Choroid plexus epithelial cell (primary cell): ENCODE measurements around the gene PDGFC.

Experiments used
- DNase-seq: peaks from one replicate; pipeline ENCODE4 v3.0.0-alpha.2; 2010; ENCODE audit warnings: low read depth
- H3K4me3 ChIP-seq: 2 replicates; pipeline ENCODE4 v1.5.1; 2011; ENCODE audit warnings: low read depth, mild to moderate bottlenecking, control low read depth, low read length, moderate library complexity
- TF ChIP-seq, protein P1 (sequence below): conservative IDR thresholded peaks from 2 replicates; pipeline ENCODE4 v1.5.1; 2011; ENCODE audit warnings: low read depth, mild to moderate bottlenecking, control low read depth, inconsistent platforms, low read length, moderate library complexity

PDGFC gene

DNA sequence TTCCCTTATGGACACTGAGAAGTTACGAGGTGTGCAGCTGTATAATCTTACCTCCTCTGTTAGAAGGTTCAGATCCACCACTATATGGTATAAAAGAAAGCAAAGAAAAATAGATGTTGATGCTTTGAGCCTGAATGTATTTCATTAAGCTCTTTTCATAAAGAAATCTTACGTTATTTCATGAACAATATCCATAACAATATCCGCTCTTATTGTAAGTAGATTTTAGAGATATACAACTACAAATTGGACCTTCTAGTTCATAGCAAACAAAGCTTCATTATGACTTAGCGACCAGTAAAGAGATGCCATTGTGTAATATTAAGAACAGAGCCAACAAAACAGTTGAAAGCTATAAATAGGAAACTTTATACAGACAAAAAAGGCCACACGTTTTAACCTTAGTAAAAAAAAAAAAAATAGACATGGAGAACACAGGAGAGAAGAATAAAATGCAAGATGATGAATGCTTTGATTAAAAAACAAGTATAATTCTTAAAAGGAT, 203.6 kb downstream of the PDGFC start:
- H3K4me3 ChIP-seq, result no peak overlapping the region
- DNase-seq, result no peak
- TF ChIP-seq, protein P1, sequence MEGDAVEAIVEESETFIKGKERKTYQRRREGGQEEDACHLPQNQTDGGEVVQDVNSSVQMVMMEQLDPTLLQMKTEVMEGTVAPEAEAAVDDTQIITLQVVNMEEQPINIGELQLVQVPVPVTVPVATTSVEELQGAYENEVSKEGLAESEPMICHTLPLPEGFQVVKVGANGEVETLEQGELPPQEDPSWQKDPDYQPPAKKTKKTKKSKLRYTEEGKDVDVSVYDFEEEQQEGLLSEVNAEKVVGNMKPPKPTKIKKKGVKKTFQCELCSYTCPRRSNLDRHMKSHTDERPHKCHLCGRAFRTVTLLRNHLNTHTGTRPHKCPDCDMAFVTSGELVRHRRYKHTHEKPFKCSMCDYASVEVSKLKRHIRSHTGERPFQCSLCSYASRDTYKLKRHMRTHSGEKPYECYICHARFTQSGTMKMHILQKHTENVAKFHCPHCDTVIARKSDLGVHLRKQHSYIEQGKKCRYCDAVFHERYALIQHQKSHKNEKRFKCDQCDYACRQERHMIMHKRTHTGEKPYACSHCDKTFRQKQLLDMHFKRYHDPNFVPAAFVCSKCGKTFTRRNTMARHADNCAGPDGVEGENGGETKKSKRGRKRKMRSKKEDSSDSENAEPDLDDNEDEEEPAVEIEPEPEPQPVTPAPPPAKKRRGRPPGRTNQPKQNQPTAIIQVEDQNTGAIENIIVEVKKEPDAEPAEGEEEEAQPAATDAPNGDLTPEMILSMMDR, result no peak

DNA sequence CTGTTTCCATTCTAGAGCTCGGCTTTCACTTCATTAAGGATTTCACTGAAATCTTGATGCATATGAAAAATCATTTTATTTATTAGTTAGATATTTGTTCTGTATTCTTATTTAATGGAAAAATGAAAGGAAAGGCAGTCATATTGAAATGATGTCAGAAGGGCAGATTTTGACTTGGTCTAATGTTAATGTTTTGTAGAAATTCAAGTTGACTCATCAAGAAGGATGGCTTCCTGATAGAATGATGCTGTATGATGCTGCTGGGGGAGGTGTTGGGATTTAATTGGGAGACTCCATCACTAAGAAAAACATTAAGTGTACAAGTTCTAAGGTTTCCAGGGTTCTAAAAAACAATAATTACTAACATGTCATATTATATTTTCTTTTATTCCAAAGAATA, 204.8 kb downstream of the PDGFC start:
- DNase-seq, result no peak
- H3K4me3 ChIP-seq, result no peak overlapping the region
- TF ChIP-seq, protein P1, result no peak

DNA sequence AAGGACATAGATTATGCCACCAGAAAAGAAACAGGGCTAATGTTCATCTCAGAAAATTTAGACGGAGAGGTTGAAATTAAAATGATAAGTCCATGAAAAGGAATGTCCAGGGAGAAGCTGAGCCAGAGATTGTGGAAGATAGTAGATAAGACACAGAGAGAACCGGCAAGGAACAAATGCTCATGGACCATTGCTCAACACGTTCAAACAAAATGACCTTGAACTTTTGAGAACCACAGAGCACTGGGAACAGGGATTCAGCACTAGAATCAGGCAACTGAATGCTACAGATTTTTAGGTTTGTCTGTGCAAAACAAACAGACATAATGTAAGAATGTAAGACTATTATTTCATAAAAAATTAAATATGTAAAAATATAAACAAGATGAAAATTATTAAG, 206.3 kb downstream of the PDGFC start:
- peak; percentile 79 for DNase-seq
- H3K4me3 ChIP-seq, result no peak overlapping the region
- TF ChIP-seq, protein P1, result no peak

DNA sequence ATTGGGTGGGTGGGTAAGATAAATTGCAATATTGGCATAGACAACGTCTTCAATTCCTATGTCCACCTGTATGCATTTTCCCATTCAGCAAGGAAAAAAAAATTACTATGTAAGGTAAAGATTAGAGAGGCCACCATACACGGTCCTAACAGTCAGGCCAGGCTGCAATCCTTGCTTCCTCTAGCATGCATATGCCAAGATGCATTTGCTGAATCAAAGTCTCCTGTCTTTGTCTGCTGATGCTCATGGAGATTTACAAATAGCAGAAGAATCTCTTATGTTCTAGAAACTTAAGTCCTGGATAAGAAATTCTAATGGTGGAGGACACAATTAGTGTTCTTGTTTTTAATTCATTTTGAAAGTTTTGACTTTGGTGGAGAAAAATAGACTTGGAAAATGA, 206.8 kb downstream of the PDGFC start:
- DNase-seq, result peak; percentile 42
- H3K4me3 ChIP-seq, result no peak overlapping the region
- TF ChIP-seq, protein P1, result no peak

DNA sequence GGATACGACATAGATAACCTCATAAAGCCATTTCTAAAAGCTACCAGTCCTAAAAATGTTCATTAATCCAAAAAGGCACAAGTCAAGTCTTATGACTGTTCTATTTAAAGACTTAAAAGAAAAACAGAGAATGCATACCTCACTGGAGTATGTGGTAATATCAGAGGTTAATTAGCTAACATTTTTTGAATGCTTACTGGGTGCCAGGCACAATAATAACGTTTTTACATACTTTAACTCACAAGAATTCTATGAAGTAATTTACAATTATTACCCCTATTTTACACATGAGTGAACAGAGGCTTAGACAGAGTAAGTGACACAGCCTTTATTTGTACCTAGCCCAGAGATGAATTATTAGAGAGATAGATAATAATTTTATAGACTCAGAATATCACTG, 207.5 kb downstream of the PDGFC start:
- H3K4me3 ChIP-seq, result no peak overlapping the region
- TF ChIP-seq, protein P1, result no peak
- DNase-seq, result peak; percentile 79

DNA sequence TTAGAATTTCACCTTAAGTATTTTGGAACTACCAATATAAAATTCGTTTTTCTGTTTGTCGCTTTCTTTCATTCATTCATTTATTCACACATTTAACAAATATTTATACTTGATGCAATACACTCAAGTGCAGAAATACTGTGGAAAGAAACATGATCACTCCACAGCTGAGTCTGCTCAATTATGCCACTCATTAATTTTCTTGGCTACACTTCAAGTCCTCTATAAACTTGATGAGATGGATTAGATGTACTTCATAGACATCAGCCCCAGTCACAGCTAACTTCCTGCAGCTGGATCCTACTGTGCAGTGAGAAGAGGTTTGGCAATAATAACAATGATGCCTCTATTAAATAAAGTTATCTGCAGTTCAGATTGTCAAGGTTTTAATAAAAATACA, 208.1 kb downstream of the PDGFC start:
- TF ChIP-seq, protein P1, result no peak
- peak; percentile 68 for DNase-seq
- H3K4me3 ChIP-seq, result no peak overlapping the region

DNA sequence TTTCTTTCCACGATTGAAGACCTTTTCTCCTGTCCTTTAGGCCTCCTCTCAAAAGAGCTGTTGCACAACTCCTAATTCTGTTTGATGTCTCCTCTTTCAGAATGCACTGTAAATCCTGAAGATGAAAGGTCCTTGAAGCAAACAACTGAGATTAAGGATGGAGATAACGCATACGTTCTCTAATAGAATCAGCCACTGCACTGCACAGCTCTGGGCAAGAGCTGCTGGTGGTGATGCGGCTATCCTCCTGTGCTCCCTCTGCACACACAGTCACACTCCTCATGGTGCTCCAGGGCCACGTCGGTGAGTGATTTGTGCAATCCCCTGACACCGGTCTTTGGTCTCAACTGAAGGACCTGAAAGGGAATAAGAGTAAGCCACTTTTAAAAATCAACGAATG, 208.7 kb downstream of the PDGFC start:
- TF ChIP-seq, protein P1, result no peak
- no peak for DNase-seq
- no peak overlapping the region for H3K4me3 ChIP-seq
